ENCODE measurements around the gene SCO2.

SCO2 gene

DNA sequence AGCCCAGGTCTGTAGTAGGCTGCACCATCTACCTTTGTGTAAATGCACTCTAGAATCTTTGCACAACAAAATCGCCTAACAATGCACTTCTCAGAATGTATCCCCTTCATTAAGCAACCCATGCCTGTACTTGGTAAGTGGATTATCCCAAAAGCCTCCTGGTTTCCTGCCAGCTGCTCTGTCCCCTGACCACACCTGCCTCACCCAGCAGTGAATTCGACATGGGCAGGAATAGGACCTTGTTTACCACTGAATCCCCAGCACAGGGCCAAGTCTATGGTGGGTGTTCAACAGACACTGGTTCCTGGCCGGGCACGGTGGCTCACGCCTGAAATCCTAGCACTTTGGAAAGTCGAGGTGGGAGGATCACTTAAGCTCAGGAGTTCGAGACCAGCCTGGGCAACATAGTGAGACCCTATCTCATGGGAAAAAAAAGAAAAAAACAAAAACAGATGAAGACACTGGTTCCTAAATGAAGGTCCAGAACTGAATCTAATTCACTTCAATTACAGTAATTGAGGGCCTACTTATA is 42.4 kb upstream of the SCO2 start:
- no peaks in the 10 kb centered on the region for H3K9me3 ChIP-seq (ENCODE audit: control insufficient read depth, insufficient read depth, low read length)
- DNase-seq (ENCODE audit: low read depth, low spot score): no peak
- no CpG with 5 or more reads among the region's 7 CpGs for WGBS (ENCODE audit: insufficient coverage, insufficient read length)
- H3K4me1 ChIP-seq (ENCODE audit: control insufficient read depth, insufficient read depth, low read length): no peaks in the 10 kb centered on the region
- no peaks in the 10 kb centered on the region for H3K27me3 ChIP-seq (ENCODE audit: control insufficient read depth, insufficient read depth, low read length)
- H3K36me3 ChIP-seq (ENCODE audit: control insufficient read depth, insufficient read depth, low read length): peaks cover 24% of the 10 kb centered on the region
- no peak overlapping the region for H3K27ac ChIP-seq (ENCODE audit: low read length)
- H3K4me3 ChIP-seq (ENCODE audit: low read length): no peak overlapping the region

DNA sequence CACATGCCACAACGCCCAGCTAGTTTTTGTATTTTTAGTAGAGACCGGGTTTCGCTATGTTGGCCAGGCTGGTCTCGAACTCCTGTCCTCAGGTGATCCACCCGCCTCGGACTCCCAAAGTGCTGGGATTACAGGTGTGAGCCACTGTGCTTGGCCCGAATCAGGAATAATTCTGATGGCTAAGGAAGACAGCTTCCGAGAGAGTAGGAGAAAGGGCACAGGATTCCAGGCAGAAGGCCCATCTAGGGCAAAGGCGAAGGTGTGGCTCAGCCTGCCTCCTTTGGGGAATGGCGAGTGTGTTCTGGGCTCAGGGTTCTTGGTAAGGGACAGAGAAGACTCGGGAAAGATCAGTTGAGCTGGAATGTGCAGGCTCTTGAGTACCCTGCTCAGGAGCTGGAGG is 38.9 kb upstream of the SCO2 start:
- no peaks in the 10 kb centered on the region for H3K27me3 ChIP-seq (ENCODE audit: control insufficient read depth, insufficient read depth, low read length)
- DNase-seq (ENCODE audit: low read depth, low spot score): no peak
- no peaks in the 10 kb centered on the region for H3K4me1 ChIP-seq (ENCODE audit: control insufficient read depth, insufficient read depth, low read length)
- no CpG with 5 or more reads among the region's 11 CpGs for WGBS (ENCODE audit: insufficient coverage, insufficient read length)
- H3K27ac ChIP-seq (ENCODE audit: low read length): no peak overlapping the region
- no peaks in the 10 kb centered on the region for H3K9me3 ChIP-seq (ENCODE audit: control insufficient read depth, insufficient read depth, low read length)
- peaks cover 6% of the 10 kb centered on the region; the same call in 1 of the 2 replicates for H3K36me3 ChIP-seq (ENCODE audit: control insufficient read depth, insufficient read depth, low read length)
- H3K4me3 ChIP-seq (ENCODE audit: low read length): no peak overlapping the region

DNA sequence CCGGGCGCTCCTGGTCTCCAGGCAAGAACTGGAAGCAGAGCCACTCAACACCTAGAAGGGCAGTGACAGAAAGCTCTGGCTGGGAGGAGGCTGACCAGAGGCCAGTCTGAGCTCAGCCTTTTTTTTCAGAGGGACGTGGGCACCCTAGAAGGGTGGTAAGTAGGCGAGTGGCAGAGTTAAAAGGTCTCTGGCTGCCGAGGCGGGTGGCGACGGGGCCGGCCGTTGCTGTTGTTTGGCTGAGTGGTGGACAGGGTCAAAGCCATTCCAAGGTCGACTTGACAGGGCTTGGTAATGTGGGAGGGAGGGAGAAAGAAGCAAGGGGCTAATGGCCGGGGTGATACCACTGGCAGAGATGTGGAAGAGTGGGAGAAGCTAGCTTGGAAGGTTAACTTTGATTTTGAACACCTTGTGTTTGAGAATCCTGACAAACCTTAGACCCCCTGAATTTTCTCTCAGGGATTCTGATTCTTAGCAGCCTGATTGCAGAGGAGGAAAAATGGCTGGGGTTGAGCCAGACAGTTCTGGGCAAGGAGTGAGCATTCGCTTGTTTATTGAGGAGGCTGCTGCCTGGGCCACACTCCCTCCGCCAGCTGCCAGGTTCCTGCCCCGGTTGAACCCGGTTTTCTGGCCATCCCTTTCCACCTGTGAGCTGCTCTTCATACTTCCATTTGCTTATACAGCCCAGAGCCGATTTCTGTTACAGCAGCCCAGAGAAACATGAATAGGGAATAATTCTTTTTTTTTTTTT is 38.2 kb upstream of the SCO2 start:
- Histone ChIP-seq H3K27me3 (ENCODE audit: control insufficient read depth, insufficient read depth, low read length) (no peaks in the 10 kb centered on the region), H3K27ac (ENCODE audit: low read length) (no peak overlapping the region), H3K4me1 (ENCODE audit: control insufficient read depth, insufficient read depth, low read length) (no peaks in the 10 kb centered on the region), H3K9me3 (ENCODE audit: control insufficient read depth, insufficient read depth, low read length) (no peaks in the 10 kb centered on the region), H3K36me3 (ENCODE audit: control insufficient read depth, insufficient read depth, low read length) (0 out of 2 replicates have a peak, but pooled peaks cover 1% of the 10 kb centered on the region), H3K4me3 (ENCODE audit: low read length) (peak overlapping the region; percentile 29; the same call in 1 of the 2 replicates)
- no peak for DNase-seq (ENCODE audit: low read depth, low spot score)
- no CpG with 5 or more reads among the region's 17 CpGs for WGBS (ENCODE audit: insufficient coverage, insufficient read length)

DNA sequence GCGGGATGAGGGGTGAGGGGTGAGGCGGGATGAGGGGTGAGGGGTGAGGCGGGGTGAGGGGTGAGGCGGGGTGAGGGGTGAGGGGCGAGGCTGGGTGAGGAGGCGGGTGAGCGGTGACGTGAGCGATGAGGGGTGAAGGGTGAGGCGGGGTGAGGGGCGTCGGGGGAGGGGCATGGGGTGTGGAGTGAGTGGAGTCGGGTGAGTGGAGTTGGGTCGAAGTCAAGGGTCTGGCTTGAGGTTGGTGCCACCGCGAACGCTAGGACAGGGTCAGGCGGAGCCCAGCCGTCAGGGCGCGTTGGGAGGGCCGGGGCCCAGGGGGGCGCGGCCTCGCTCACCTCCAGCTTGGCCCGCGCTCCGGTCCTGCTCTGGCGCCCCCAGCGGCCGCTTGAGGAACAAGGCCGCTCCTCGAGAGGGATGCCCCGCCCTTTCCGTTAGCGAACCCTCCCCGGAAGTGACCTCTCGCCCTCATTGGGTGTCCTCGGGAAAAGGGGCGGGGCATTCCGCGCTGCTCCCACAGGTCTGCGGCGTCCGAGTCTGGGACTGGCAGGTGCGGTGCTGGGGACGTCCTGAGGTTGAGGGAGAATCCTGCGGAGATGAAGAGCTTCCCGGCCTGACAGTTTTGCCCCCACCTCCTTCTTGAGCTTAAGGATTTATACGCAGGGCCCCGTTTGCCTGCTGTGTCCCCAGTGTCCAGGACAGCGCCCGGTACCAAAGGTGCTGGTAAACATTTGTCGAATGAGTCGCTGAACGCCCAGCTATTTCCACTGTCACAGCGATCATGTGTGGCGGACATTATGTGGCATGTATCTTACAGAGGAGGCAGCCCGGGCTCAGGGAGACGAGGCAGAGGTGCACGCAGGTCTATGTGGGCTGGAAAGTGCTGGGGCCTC is 37.4 kb upstream of the SCO2 start, which contains the start of gene SYCE3:
Gene SYCE3 (minus strand): TSS at position 397 of the 890 bp plus-strand sequence. CDS start 6,514 bp downstream, outside the sequence.
- WGBS (ENCODE audit: insufficient coverage, insufficient read length): no CpG with 5 or more reads among the region's 61 CpGs
- H3K4me3 ChIP-seq (ENCODE audit: low read length): peak within 1 kb of the TSS; percentile 29; the same call in 1 of the 2 replicates
- no peaks in the 10 kb centered on the region for H3K27me3 ChIP-seq (ENCODE audit: control insufficient read depth, insufficient read depth, low read length)
- H3K4me1 ChIP-seq (ENCODE audit: control insufficient read depth, insufficient read depth, low read length): no peaks in the 10 kb centered on the region
- DNase-seq (ENCODE audit: low read depth, low spot score): peak; percentile 84
- no peaks in the 10 kb centered on the region for H3K9me3 ChIP-seq (ENCODE audit: control insufficient read depth, insufficient read depth, low read length)
- H3K36me3 ChIP-seq (ENCODE audit: control insufficient read depth, insufficient read depth, low read length): no peaks in the 10 kb centered on the region
- H3K27ac ChIP-seq (ENCODE audit: low read length): no peak within 1 kb of the TSS

DNA sequence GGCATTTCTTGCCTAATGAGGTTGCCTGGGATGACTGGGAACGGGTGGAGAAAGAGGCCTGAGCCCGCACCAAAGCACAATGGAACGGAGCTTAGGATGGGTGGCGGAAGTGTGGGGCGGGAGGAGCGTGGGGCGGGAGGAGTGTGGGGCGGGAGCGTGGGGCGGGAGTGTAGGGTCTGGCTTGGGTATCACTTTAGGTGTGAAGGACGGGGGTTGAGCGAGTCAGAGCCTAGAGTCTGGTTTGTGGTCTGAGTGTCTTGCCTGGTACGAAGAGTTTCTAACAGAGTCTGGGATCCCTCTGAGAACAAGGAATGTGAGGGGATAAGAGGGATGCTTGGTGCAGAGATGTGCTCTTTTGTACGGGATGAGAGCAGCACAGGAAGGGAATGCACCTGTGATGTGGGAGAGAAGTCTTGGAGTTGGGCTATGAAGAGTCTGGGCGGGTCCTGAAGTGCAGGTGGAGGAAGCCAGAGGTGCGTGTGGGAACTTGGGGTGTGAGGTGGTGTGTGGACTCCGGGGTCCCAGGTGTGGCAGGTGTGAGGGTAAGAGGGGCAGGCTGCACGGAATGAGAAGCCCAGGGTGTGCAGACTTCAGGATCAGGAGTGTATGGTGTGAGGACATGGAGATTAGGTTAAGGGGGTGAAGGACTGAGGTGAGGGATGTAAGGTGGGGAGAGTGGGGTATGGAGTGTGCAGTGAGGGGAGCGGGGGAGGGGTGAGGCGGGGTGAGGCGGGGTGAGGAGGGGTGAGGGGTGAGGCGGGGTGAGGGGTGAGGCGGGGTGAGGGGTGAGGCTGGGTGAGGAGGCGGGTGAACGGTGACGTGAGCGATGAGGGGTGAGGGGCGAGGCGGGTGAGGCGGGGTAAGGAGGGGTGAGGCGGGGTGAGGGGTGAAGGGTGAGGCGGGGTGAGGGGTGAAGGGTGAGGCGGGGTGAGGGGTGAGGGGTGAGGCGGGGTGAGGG is 36.3 kb upstream of the SCO2 start:
- no CpG with 5 or more reads among the region's 34 CpGs for WGBS (ENCODE audit: insufficient coverage, insufficient read length)

DNA sequence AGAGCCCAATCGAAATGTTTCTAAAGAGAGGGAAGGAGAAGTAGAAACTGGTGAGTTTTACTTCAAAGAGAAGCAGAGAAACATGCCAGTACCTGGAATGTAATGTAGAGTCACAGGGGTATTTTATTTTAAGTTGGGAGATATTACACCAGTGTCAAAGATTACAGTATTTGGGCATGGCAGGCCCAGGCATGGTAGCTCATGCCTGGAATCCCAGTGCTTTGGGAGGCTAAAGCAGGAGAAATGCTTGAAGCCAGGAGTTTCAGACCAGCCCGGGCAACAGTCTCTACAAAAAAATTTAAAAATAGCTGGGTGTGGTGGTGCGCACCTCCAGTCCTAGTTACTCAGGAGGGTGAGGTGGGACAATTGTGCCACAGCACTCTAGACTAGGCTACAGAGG is 34.6 kb upstream of the SCO2 start:
- Histone ChIP-seq H3K9me3 (ENCODE audit: control insufficient read depth, insufficient read depth, low read length) (no peaks in the 10 kb centered on the region), H3K27me3 (ENCODE audit: control insufficient read depth, insufficient read depth, low read length) (no peaks in the 10 kb centered on the region), H3K27ac (ENCODE audit: low read length) (no peak overlapping the region), H3K36me3 (ENCODE audit: control insufficient read depth, insufficient read depth, low read length) (no peaks in the 10 kb centered on the region), H3K4me1 (ENCODE audit: control insufficient read depth, insufficient read depth, low read length) (no peaks in the 10 kb centered on the region), H3K4me3 (ENCODE audit: low read length) (no peak overlapping the region)
- DNase-seq (ENCODE audit: low read depth, low spot score): no peak
- no CpG with 5 or more reads among the region's 3 CpGs for WGBS (ENCODE audit: insufficient coverage, insufficient read length)

More for the DNA sequence above, 36.3 kb upstream of the SCO2 start:
- no peaks in the 10 kb centered on the region for H3K4me1 ChIP-seq (ENCODE audit: control insufficient read depth, insufficient read depth, low read length)
- no peaks in the 10 kb centered on the region for H3K36me3 ChIP-seq (ENCODE audit: control insufficient read depth, insufficient read depth, low read length)
- no peaks in the 10 kb centered on the region for H3K9me3 ChIP-seq (ENCODE audit: control insufficient read depth, insufficient read depth, low read length)
- no peaks in the 10 kb centered on the region for H3K27me3 ChIP-seq (ENCODE audit: control insufficient read depth, insufficient read depth, low read length)
- DNase-seq (ENCODE audit: low read depth, low spot score): no peak
- no peak overlapping the region for H3K27ac ChIP-seq (ENCODE audit: low read length)
- no peak overlapping the region for H3K4me3 ChIP-seq (ENCODE audit: low read length)

DNA sequence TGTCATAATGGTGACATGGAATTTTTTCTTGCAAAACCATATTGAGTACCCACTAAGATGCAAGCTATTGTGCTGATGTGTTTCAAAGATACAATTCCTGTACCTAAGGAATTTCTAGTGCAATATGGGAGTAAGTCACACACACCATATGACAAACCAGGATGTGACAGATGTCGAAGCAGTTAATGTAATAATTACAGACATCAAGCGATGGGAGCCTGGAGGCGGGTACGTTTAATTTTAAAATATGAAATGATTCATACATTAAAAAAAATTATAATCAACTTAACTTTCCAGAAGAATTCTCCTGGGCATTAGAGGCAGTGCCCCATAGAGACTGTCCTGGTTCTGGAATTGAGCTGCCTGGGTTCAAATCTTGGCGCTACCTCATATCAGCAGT is 31.3 kb upstream of the SCO2 start:
- WGBS (ENCODE audit: insufficient coverage, insufficient read length): no CpG with 5 or more reads among the region's 5 CpGs
- H3K27me3 ChIP-seq (ENCODE audit: control insufficient read depth, insufficient read depth, low read length): no peaks in the 10 kb centered on the region
- no peaks in the 10 kb centered on the region for H3K4me1 ChIP-seq (ENCODE audit: control insufficient read depth, insufficient read depth, low read length)
- H3K27ac ChIP-seq (ENCODE audit: low read length): no peak overlapping the region
- H3K36me3 ChIP-seq (ENCODE audit: control insufficient read depth, insufficient read depth, low read length): no peaks in the 10 kb centered on the region
- H3K9me3 ChIP-seq (ENCODE audit: control insufficient read depth, insufficient read depth, low read length): no peaks in the 10 kb centered on the region
- no peak overlapping the region for H3K4me3 ChIP-seq (ENCODE audit: low read length)
- DNase-seq (ENCODE audit: low read depth, low spot score): no peak

DNA sequence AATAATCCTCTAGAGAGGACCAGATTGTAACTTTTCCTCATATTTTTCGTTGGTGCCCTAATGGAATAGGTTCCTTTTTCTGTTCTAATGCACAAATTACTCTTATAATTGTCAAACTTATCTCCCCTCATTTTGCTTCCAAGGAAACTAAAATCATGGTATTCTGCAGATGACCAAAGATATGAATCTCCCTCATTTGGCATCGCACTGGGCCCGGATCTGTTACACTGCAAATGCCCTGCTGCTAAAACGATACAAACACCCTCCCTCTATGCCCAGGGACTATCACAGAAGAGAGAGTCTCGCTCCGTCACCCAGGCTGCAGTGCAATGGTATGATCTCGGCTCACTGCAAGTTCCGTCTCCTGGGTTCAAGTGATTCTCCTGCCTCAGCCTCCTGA is 27.9 kb upstream of the SCO2 start:
- no peaks in the 10 kb centered on the region for H3K36me3 ChIP-seq (ENCODE audit: control insufficient read depth, insufficient read depth, low read length)
- H3K4me3 ChIP-seq (ENCODE audit: low read length): no peak overlapping the region
- DNase-seq (ENCODE audit: low read depth, low spot score): no peak
- H3K9me3 ChIP-seq (ENCODE audit: control insufficient read depth, insufficient read depth, low read length): no peaks in the 10 kb centered on the region
- WGBS (ENCODE audit: insufficient coverage, insufficient read length): no CpG with 5 or more reads among the region's 8 CpGs
- H3K27me3 ChIP-seq (ENCODE audit: control insufficient read depth, insufficient read depth, low read length): no peaks in the 10 kb centered on the region
- peaks cover 1% of the 10 kb centered on the region; the same call in 1 of the 2 replicates for H3K4me1 ChIP-seq (ENCODE audit: control insufficient read depth, insufficient read depth, low read length)
- no peak overlapping the region for H3K27ac ChIP-seq (ENCODE audit: low read length)

DNA sequence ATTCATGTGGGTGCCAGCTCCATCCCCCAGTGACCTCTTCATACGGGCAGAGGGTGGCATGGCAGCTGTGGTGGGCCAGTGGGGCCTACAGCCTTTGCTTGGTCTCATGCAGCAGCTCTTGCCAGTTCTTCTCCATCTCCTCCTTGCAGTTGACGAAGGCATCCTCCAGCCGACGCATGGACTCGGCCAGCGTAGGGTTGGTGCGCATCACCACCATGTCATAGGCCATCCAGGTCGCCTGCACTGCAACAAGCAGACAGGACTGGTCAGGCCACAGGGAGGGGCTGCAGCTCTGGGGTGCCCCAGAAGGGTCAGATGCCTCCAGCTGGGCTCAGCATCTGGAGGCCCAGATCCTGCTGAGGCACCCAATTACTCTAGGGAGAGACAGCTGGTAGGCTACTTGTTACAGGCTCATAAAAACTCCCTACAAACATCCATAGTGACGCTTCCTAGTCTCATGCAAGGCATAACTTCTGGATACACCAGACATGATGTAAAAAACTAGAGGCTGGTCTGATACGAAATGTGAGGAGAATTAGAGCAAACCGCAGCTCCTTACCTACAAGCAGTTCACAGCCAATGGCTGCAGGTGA is 25.9 kb upstream of the SCO2 start:
- WGBS (ENCODE audit: insufficient coverage, insufficient read length): no CpG with 5 or more reads among the region's 11 CpGs
- no peaks in the 10 kb centered on the region for H3K9me3 ChIP-seq (ENCODE audit: control insufficient read depth, insufficient read depth, low read length)
- H3K4me3 ChIP-seq (ENCODE audit: low read length): no peak overlapping the region
- DNase-seq (ENCODE audit: low read depth, low spot score): no peak
- no peaks in the 10 kb centered on the region for H3K27me3 ChIP-seq (ENCODE audit: control insufficient read depth, insufficient read depth, low read length)
- H3K36me3 ChIP-seq (ENCODE audit: control insufficient read depth, insufficient read depth, low read length): no peaks in the 10 kb centered on the region
- H3K4me1 ChIP-seq (ENCODE audit: control insufficient read depth, insufficient read depth, low read length): peaks cover 1% of the 10 kb centered on the region; the same call in 1 of the 2 replicates
- no peak overlapping the region for H3K27ac ChIP-seq (ENCODE audit: low read length)
